Measurements from ENCODE around the gene ZNF25. TPM values are rescaled to one million over a fixed set of nuclear protein-coding genes. Genes with fewer than 3 reads are reported as not detected.
A peak's percentile ranks its signal among the peaks of the same experiment; 100 is the strongest.
"Not testable (repeated sequence)": the region's sequence is repeated elsewhere in the genome, so short reads cannot be mapped to it uniquely, and the experiment has no call there.

Gene ZNF25
- total RNA-seq = 10 to 100 TPM; 11.8 to 31.3 (median 27.3) TPM

DNA sequence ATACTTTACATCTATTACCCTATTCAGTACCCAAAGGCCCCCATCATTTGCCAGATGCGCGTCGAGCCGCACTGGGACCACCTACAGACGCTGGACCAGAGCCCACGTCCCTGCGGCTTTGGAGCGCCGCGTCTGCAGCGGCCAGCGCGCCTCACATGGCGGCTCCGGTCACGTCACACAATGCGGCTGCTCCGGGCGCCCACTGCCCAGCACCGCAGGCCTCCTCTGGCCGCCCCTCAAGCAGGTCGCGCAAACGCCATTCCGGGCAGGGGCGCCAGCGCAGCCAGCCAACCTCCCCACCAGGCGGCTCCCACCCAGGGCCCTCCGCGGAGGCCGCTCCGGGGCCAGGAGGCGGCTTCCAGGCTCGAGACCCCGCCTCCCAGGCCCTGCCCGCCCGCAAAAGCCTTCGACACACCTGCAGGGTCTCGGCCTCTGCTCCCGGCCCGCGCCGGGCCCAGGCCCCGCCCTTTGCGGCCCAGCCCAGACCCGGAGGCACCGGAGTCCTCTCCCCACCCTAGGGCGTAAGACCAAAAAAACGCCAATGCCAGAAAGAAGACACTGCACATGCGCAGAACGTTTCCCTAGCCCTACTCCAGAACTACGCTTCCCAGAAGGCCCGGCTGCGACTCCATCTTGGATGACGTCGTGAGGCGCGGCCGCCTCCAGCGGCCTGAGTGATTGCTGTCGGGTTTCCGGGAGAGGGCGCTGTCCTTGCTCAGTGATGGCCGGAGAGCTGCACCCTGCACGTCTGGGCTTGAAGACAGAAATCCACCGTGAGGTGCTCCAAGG, at the start of gene ZNF25:
Gene ZNF25, minus strand, starts transcription at position 557 of the 789 bp plus-strand sequence. CDS start 4,925 bp downstream, outside the sequence.
- H3K27me3 ChIP-seq = no peaks in the 10 kb centered on the region
- no peaks in the 10 kb centered on the region for H3K36me3 ChIP-seq
- H3K27ac ChIP-seq = peak within 1 kb of the TSS; percentile 95
- H3K4me3 ChIP-seq = peak within 1 kb of the TSS; percentile 59 to 85
- TF ChIP-seq, protein P1, sequence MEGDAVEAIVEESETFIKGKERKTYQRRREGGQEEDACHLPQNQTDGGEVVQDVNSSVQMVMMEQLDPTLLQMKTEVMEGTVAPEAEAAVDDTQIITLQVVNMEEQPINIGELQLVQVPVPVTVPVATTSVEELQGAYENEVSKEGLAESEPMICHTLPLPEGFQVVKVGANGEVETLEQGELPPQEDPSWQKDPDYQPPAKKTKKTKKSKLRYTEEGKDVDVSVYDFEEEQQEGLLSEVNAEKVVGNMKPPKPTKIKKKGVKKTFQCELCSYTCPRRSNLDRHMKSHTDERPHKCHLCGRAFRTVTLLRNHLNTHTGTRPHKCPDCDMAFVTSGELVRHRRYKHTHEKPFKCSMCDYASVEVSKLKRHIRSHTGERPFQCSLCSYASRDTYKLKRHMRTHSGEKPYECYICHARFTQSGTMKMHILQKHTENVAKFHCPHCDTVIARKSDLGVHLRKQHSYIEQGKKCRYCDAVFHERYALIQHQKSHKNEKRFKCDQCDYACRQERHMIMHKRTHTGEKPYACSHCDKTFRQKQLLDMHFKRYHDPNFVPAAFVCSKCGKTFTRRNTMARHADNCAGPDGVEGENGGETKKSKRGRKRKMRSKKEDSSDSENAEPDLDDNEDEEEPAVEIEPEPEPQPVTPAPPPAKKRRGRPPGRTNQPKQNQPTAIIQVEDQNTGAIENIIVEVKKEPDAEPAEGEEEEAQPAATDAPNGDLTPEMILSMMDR (IDR thresholded peaks at IDR 0.05) = peak; percentile 88 to 94 (median 90)
- TF ChIP-seq POLR2A (IDR thresholded peaks at IDR 0.05) = peak; percentile 74 to 88
- no peaks in the 10 kb centered on the region for H3K4me1 ChIP-seq
- H3K9me3 ChIP-seq = no peaks in the 10 kb centered on the region
- peak; percentile 99 for DNase-seq
- intact Hi-C loops (cut with DNase I; ENCODE audit: low total_unique reads) = loop anchor here (10.0 kb wide), 1 partner anchor 121 kb away; the partner anchor contains the start of gene ZNF248

- H3K27ac ChIP-seq = no peak overlapping the region
- no peaks in the 10 kb centered on the region for H3K36me3 ChIP-seq
- no peak for DNase-seq
- H3K4me1 ChIP-seq = no peaks in the 10 kb centered on the region
- TF ChIP-seq, protein P1 (IDR thresholded peaks at IDR 0.05) = no peak
- TF ChIP-seq POLR2A (IDR thresholded peaks at IDR 0.05) = no peak
- intact Hi-C loops (cut with DNase I; ENCODE audit: low total_unique reads) = no loop called here
- no peaks in the 10 kb centered on the region for H3K27me3 ChIP-seq
- H3K4me3 ChIP-seq = no peak overlapping the region
- H3K9me3 ChIP-seq = no peaks in the 10 kb centered on the region
Measured at GRCh38 chr10:38025283-38025682, 48.8 kb upstream of the ZNF25 start.

- DNase-seq; H3K4me1 ChIP-seq; intact Hi-C loops (cut with DNase I; ENCODE audit: low total_unique reads); H3K9me3 ChIP-seq; H3K27ac ChIP-seq; H3K4me3 ChIP-seq; H3K36me3 ChIP-seq; H3K27me3 ChIP-seq: not testable (repeated sequence)
Measured at GRCh38 chr10:38019124-38019523, 42.7 kb upstream of the ZNF25 start.

DNA sequence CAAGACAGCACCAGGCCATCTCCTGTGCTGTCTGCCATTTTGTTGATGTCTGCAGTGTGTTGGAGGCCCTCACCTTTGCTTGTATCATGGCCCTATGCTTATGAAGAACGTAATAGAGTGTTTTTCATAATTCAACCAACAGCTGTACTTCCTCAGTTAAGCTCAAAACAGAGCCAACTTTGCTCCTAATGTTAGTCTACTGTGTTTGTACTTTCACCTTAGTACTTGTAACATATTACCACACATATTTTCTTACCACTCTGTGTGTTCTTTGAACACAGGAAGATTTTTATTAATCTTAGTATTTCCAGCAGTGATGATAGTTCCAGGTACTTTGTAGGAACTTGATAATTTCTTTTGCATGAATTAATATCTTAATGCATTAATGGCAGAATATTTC, 39.9 kb upstream of the ZNF25 start:
- Histone ChIP-seq H3K4me1 (no peaks in the 10 kb centered on the region), H3K27me3 (no peaks in the 10 kb centered on the region), H3K36me3 (no peaks in the 10 kb centered on the region), H3K27ac (no peak overlapping the region), H3K4me3 (no peak overlapping the region), H3K9me3 (no peaks in the 10 kb centered on the region)
- TF ChIP-seq, protein P1 (IDR thresholded peaks at IDR 0.05) = no peak
- no peak for TF ChIP-seq POLR2A (IDR thresholded peaks at IDR 0.05)
- no peak for DNase-seq
- intact Hi-C loops (cut with DNase I; ENCODE audit: low total_unique reads) = no loop called here

GRCh38 chr10:38010119-38010903, 33.9 kb upstream of the ZNF25 start, which contains the start of gene ZNF33A:
Gene ZNF33A, plus strand, starts transcription at chr10:38010675. Its CDS starts 1,667 bp downstream, at chr10:38012342.
- Histone ChIP-seq H3K27me3 (no peaks in the 10 kb centered on the region), H3K4me3 (peak within 1 kb of the TSS; percentile 68 to 71), H3K36me3 (no peaks in the 10 kb centered on the region), H3K9me3 (no peaks in the 10 kb centered on the region), H3K27ac (peak within 1 kb of the TSS; percentile 97 to 98), H3K4me1 (no peaks in the 10 kb centered on the region)
- DNase-seq = peak; percentile 90 to 94
- TF ChIP-seq POLR2A (IDR thresholded peaks at IDR 0.05) = peak; percentile 62 to 67
- TF ChIP-seq, protein P1 (IDR thresholded peaks at IDR 0.05) = peak in 1 of 4 experiments; percentile 13
- intact Hi-C loops (cut with DNase I; ENCODE audit: low total_unique reads) = no loop called here

All from uterus (tissue), 4 donors.